ENCODE measurements around the gene ATP5ME. TPM values are rescaled to one million over a fixed set of nuclear protein-coding genes. Genes with fewer than 3 reads are reported as not detected.
"Not testable (repeated sequence)": the region's sequence is repeated elsewhere in the genome, so short reads cannot be mapped to it uniquely, and the experiment has no call there.

The ATP5ME gene
- total RNA-seq, 1 donor, result 39.3 TPM

DNA sequence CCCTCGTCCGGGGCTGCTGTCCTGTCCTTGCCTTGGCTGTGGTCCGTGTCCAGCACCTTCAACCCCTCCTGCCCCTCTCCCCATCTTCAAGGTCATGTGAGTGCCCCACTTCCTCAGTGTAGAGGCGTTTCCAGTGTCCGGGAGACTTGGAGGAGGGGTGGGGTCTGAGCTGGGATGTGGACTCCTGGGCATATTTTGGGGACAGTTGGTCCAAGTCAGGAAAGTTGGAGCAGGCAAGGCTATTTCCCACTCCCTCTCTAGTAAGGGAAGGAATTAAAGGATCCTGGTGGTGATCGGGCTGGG, 34.5 kb upstream of the ATP5ME start:
- Histone ChIP-seq H3K27me3 (ENCODE audit: insufficient read depth, low read length) (no peaks in the 10 kb centered on the region), H3K4me1 (ENCODE audit: insufficient read depth, low read length) (peaks cover 48% of the 10 kb centered on the region), H3K4me3 (ENCODE audit: low read length) (no peak overlapping the region), H3K9me3 (ENCODE audit: low read depth, low read length) (no peaks in the 10 kb centered on the region)

DNA sequence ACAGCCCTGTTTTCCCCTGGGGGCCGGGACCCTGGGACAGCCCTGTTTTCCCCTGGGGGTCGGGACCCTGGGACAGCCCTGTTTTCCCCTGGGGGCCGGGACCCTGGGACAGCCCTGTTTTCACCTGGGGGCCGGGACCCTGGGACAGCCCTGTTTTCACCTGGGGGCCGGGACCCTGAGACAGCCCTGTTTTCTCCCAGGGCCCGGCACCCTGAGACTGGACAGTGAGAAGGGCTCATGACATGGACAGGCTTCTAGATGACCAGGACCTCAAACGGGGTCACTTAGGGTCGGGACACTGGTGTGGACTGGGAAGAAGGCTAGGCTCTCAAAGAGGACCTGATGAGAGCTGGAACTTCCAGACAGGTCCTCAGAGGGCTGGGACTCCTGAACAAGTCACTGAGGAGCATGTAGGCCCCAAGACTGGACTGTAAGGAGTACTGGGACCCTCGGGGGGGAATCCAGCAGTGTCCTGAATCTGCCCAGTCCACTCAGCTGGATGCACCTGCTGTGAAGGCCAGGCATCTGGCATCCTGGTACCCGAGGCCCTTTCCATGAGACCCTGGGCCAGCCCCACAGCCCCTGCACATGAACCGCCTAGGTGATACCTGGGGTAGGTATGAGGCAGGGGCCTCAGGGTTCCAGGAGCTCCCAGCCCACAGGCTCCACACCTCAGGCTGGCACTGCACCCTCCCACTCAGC, 34.0 kb upstream of the ATP5ME start:
- Histone ChIP-seq H3K9me3 (ENCODE audit: low read depth, low read length) (no peaks in the 10 kb centered on the region), H3K4me1 (ENCODE audit: insufficient read depth, low read length) (peaks cover 48% of the 10 kb centered on the region), H3K27me3 (ENCODE audit: insufficient read depth, low read length) (no peaks in the 10 kb centered on the region), H3K4me3 (ENCODE audit: low read length) (no peak overlapping the region)

DNA sequence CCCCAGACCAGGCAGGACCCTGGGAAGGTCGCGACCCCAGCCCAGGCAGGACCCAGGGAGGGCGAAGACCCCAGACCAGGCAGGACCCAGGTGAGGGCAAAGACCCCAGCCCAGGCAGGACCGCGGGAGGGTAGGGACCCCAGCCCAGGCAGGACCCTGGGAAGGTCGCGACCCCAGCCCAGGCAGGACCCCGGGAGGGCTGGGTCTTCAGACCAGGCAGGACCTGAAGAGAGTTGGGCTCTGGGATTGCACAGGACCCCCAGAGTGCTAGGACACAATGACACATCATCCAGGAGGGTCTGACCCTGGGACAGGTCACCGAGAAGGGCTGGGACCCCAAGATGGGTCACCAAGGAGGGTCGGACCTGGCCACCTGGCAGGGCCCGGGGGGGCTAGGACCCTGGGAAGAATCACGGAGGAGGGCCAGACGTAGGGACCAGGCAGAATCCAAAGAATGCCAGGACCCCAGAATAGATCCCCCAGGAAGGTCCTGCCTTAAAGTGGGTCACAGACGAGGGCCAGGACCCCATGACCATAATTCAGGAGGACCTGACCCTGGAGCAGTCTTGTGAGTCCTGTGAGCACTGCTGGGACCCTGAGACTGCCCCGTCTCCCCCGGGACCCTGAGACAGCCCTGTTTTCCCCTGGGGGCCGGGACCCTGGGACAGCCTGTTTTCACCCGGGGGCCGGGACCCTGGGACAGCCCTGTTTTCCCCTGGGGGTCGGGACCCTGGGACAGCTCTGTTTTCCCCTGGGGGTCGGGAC, 32.9 kb upstream of the ATP5ME start:
- Histone ChIP-seq H3K9me3 (ENCODE audit: low read depth, low read length) (no peaks in the 10 kb centered on the region), H3K27me3 (ENCODE audit: insufficient read depth, low read length) (no peaks in the 10 kb centered on the region), H3K4me1 (ENCODE audit: insufficient read depth, low read length) (peaks cover 48% of the 10 kb centered on the region), H3K4me3 (ENCODE audit: low read length) (no peak overlapping the region)

DNA sequence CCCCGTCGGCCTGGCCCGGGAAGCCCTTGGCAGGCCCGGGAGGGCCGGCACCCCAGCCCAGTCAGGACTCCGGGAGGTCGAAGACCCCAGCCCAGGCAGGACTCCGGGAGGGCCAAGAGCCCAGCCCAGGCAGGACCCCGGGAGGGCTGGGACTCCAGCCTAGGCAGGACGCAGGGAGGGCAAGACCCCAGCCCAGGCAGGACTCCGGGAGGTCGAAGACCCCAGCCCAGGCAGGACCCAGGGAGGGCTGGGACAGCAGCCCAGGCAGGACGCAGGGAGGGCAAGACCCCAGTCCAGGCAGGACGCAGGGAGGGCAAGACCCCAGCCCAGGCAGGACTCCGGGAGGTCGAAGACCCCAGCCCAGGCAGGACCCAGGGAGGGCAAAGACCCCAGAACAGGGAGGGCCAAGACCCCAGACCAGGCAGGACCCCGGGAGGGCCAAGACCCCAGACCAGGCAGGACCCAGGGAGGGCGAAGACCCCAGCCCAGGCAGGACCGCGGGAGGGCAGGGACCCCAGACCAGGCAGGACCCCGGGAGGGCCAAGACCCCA, 32.1 kb upstream of the ATP5ME start:
- H3K9me3 ChIP-seq (ENCODE audit: low read depth, low read length); H3K27me3 ChIP-seq (ENCODE audit: insufficient read depth, low read length): not testable (repeated sequence)
- Histone ChIP-seq H3K4me1 (ENCODE audit: insufficient read depth, low read length) (peaks cover 48% of the 10 kb centered on the region), H3K4me3 (ENCODE audit: low read length) (peak overlapping the region; percentile 80)

DNA sequence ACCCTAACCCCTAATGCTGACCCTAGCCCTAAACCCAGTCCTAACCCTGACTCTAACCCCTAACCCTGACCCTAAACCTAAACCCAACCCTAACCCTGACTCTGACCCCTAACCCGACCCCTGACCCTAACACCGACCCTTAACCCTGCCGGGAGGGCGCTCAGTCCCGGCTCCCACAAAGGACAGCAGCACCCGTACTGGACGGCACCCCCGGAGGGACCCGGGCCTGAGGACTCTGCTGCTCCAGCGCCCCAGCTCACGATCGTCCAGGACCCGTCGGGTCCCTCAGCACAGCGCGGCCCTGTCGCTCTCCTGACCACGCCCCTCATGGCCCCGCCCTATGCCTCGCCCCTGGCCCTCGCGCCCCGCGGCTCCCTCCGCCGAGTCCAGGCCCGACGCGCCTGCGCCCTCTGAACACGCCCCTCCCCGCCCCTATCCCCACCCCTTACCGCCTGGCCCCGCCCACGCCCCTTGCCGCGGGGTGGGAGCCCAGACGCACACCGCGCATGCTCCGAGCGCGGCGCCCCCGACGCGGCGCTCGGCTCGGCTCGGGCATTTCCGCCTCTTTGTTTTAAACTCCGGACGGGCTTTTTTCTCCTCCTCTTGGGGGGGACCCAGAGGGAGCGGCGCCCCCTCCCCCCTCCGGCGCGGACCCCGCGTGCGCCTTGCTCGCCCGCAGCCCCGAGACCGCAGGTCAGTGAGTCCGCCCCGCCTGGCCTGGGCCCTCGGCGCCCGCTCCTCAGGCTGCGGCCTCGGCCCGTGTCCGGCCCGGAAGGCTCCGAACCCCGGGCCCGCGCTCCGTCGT, 31.4 kb upstream of the ATP5ME start, which contains the start of gene PCGF3:
Gene PCGF3, plus strand, starts transcription at position 555 of the 805 bp plus-strand sequence. CDS start 27,849 bp downstream, outside the sequence.
- Histone ChIP-seq H3K4me3 (ENCODE audit: low read length) (peak within 1 kb of the TSS; percentile 80), H3K9me3 (ENCODE audit: low read depth, low read length) (no peaks in the 10 kb centered on the region), H3K27me3 (ENCODE audit: insufficient read depth, low read length) (no peaks in the 10 kb centered on the region), H3K4me1 (ENCODE audit: insufficient read depth, low read length) (peaks cover 48% of the 10 kb centered on the region)

DNA sequence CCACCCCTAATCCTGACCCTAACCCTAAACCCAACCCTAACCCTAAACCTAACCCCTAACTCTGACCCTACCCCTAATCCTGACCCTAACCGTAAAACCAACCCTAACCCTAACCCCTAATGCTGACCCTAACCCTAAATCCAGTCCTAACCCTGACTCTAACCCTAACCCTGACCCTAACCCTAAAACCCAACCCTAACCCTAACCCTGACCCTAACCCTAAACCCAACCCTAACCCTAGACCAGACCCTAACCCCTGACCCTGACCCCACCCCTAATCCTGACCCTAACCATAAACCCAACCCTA, 30.8 kb upstream of the ATP5ME start:
- Histone ChIP-seq H3K9me3 (ENCODE audit: low read depth, low read length) (no peaks in the 10 kb centered on the region), H3K4me1 (ENCODE audit: insufficient read depth, low read length) (peaks cover 49% of the 10 kb centered on the region), H3K27me3 (ENCODE audit: insufficient read depth, low read length) (no peaks in the 10 kb centered on the region), H3K4me3 (ENCODE audit: low read length) (peak overlapping the region; percentile 52)

DNA sequence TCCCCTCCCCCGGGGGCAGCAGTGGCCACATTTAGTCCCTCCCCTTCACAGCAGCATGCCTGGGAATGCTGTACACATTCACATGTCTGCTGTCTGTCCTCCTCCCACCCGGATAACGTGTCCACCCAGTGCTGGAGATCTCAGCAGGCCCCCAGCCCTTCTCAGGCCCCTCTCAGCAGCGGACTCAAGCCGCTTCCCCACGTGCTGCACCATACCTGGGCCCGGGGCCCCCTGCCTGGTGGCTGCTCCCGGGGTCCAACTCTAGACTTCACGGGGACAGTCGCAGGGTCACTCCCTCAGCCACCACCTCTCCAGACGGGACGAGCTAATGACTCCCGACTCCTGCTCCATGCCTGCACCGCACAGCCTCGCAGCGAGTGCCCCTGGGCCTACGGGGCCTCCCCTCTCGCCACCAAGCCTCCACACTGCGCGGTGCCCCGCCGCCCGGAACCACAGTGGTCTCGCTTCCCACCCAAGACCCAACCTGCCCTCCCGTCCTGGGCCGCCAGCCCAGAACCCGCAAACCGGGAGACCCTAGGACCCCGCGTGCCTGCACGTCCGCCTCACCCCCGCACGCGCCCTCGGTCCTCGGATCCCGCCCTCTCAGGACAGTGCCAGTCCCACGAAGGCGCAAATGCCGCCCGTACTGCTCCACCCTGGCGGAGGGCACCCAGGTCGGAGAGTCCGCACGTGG, 30.3 kb upstream of the ATP5ME start:
- H3K4me3 ChIP-seq (ENCODE audit: low read length), result no peak overlapping the region
- H3K9me3 ChIP-seq (ENCODE audit: low read depth, low read length), result no peaks in the 10 kb centered on the region
- H3K4me1 ChIP-seq (ENCODE audit: insufficient read depth, low read length), result peaks cover 51% of the 10 kb centered on the region
- no peaks in the 10 kb centered on the region for H3K27me3 ChIP-seq (ENCODE audit: insufficient read depth, low read length)

DNA sequence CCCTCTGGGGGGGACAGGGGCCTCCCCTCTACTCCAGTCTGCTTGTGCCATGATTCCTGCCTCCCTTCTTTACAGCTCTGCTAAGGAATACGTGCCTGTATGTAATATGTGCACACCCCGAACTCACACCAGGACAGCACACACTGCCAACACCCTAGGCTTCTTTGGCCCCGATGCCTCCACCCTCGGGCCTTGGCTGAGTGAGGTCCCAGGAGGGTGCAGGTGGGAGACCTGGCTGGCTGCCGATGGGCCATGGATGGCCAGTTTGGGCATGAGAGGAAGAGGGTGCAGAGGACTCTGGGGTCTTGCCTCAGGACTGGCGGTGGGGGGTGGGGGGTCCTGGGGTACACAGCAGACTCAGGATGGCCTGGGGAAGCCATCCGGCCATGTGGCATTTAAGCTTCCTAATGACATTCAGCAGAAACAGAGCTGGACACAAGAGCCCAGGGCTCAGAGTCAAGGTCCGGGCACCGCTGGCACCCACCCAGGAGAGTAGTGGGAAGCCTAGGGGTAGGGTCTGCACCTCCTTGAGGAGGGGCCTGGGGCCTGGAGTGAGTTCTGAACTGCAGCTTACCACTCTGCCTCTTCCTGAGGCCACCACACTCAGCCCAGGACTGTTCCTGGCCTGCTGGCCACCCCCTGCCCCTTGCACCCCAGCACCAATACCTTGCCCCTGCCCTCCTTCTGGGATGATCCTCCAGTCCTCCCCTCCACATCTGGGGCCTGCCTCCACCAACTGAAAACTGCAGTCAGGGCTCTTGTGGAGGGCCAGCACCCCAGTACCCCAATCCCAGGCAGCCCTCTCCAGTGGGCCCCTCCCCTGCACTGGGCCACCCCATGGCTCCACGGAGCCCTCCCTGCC, 29.5 kb upstream of the ATP5ME start:
- peaks cover 51% of the 10 kb centered on the region for H3K4me1 ChIP-seq (ENCODE audit: insufficient read depth, low read length)
- no peaks in the 10 kb centered on the region for H3K27me3 ChIP-seq (ENCODE audit: insufficient read depth, low read length)
- no peak overlapping the region for H3K4me3 ChIP-seq (ENCODE audit: low read length)
- no peaks in the 10 kb centered on the region for H3K9me3 ChIP-seq (ENCODE audit: low read depth, low read length)

DNA sequence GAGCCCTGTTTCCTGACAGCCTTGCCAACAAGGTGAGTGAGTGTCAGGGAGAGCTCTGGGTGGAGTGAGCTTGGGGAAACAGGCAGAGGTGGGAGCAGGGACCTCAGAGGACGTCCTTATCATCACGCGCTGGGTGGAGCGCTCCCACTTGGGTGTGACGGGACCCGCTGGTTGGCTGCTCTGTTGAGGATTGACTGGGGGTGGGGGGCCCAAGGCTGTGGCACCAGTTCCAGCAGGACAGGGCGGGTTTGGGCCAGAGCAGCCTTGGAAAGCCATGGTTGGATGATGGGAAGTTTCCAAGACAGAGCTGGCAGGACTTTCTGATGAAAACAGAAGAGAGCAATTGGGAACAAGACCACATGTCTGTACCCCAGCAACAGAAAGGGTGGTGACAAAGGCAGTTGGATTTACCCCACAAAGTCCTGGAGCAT, 28.6 kb upstream of the ATP5ME start:
- Histone ChIP-seq H3K27me3 (ENCODE audit: insufficient read depth, low read length) (no peaks in the 10 kb centered on the region), H3K4me1 (ENCODE audit: insufficient read depth, low read length) (peaks cover 42% of the 10 kb centered on the region), H3K4me3 (ENCODE audit: low read length) (no peak overlapping the region), H3K9me3 (ENCODE audit: low read depth, low read length) (no peaks in the 10 kb centered on the region)

DNA sequence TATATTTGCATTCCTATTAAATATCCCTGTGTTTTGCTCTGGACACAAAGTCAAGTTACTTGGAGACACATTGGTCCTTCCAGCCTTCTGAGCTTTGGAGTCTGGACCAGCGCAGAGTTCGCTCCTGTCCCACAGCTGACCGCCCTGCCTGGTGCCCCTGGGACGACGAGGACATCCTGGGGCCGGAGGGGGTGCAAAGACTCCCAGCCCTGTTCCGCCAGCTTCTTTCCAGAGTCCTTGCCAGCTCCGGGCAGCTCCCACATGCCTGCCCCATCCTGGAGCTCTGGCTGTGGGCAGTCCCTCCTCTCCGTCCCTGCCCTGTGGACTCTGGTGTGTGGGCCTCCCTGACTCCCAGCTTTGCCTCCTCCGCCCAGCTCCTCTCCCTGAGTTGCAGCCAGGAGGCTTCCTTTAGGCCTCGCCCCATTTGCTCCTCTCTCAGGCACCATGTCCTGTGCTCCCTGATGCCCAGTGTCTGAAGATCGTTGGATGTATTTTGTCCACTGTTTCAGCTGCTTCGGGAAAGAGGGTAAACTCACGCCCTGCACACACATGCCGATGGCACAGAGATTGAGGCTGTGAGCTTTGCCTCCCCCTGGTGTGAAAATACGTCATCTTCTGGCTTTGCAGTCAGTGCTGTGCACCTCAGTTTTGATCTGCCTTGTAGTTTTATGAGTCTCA, 26.6 kb upstream of the ATP5ME start:
- Histone ChIP-seq H3K4me1 (ENCODE audit: insufficient read depth, low read length) (peaks cover 26% of the 10 kb centered on the region), H3K9me3 (ENCODE audit: low read depth, low read length) (no peaks in the 10 kb centered on the region), H3K4me3 (ENCODE audit: low read length) (no peak overlapping the region), H3K27me3 (ENCODE audit: insufficient read depth, low read length) (no peaks in the 10 kb centered on the region)

DNA sequence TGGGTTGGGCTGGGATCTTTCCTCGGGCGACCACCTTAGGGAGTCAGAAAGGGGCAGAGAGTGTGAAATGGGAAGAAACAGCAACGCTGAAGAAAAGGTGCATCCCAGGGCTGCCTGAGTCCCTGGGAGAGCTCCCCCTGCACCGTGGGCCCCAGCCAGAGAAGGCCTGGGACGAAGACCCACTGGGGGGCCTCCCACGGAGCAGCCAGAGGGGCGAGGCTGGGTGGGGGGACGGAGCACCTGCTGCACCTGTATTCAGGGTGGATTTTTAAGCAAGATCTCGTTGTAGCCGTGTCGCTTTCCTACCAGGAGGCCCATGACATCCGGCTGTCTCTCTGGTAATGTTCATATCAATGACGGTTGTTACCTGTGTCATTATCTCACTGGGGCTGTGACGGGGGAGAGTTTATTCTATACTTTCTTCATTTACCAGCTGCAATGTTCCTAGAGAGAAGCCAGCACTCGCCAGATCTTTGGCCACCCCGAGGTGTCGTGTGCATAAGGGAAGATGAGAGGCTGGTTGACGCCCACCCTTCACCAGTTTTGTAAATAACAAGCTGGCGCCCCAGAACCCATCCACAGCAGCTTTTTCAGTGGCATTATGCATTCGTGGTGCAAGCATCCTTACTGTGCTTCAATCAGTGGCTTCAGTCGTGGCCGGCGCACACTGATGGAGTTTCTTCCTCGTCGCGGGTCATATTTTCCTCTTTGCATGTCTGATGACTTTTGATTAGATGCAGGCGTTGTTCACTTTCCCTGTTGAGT, 25.9 kb upstream of the ATP5ME start:
- H3K4me3 ChIP-seq (ENCODE audit: low read length), result no peak overlapping the region
- H3K27me3 ChIP-seq (ENCODE audit: insufficient read depth, low read length), result no peaks in the 10 kb centered on the region
- peaks cover 23% of the 10 kb centered on the region for H3K4me1 ChIP-seq (ENCODE audit: insufficient read depth, low read length)
- H3K9me3 ChIP-seq (ENCODE audit: low read depth, low read length), result no peaks in the 10 kb centered on the region

DNA sequence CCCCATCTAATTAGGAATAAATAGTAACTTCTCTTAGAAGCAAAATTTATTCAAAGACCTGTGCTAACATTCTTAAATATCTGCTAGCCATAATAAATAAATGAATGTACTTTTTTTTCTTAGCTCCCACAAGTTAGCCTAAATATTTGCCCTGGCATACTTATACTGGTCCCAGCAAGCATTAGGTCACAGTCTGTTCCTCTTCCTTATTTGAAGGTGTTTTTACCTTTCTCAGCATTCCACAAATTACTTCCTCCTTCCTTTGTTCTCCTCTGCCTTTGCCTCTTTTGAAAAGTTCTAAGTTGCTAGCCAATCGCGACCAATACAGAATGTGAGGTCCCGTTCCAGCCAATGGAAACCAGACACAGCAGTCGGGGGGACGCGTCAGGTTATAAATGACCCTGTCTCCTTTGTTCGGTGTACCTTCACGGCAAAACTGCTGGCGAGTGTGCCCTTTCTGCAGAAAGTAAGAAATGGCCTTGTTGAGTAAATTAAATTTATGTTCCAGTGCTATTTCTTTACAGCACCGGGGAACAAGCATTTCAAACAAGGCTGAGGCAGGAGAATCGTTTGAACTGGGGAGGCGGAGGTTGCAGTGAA, 20.4 kb upstream of the ATP5ME start:
- peaks cover 20% of the 10 kb centered on the region for H3K4me1 ChIP-seq (ENCODE audit: insufficient read depth, low read length)
- H3K9me3 ChIP-seq (ENCODE audit: low read depth, low read length); H3K4me3 ChIP-seq (ENCODE audit: low read length); H3K27me3 ChIP-seq (ENCODE audit: insufficient read depth, low read length): not testable (repeated sequence)
